ENCODE measurements around the gene CHD6. TPM values are rescaled to one million over a fixed set of nuclear protein-coding genes. Genes with fewer than 3 reads are reported as not detected.

The CHD6 gene
- total and polyA plus RNA-seq, 3 donors from 2014 or later, result 21.3 to 73.9 (median 71.5) TPM

GRCh38 chr20:41506192-41506915, 111.8 kb downstream of the CHD6 start:
- no peaks in the 10 kb centered on the region for H3K9me3 ChIP-seq
- no peak overlapping the region for H3K27ac ChIP-seq
- DNase-seq, result no peak
- WGBS, 2 donors, result 78 to 83% methylated on average over 4 of the region's 4 CpGs
- H3K4me1 ChIP-seq, result no peaks in the 10 kb centered on the region
- no peaks in the 10 kb centered on the region for H3K27me3 ChIP-seq
- no peak overlapping the region for H3K4me3 ChIP-seq
- no peaks in the 10 kb centered on the region for H3K36me3 ChIP-seq (ENCODE audit: low read depth, missing control alignments)
- intact Hi-C loops (cut with DNase I; ENCODE audit: low total_unique reads), result no loop called here
- TF ChIP-seq POLR2A (IDR thresholded peaks at IDR 0.05) (no peak), CTCF (IDR thresholded peaks at IDR 0.05) (no peak)

- no peak for TF ChIP-seq CTCF (IDR thresholded peaks at IDR 0.05)
- TF ChIP-seq POLR2A (IDR thresholded peaks at IDR 0.05), result no peak
- intact Hi-C loops (cut with DNase I; ENCODE audit: low total_unique reads), result no loop called here
- DNase-seq, result no peak
- no peaks in the 10 kb centered on the region for H3K36me3 ChIP-seq (ENCODE audit: low read depth, missing control alignments)
- H3K27ac ChIP-seq, result no peak overlapping the region
- H3K4me3 ChIP-seq, result no peak overlapping the region
- H3K9me3 ChIP-seq, result no peaks in the 10 kb centered on the region
- 95 to 96% methylated on average over 7 of the region's 7 CpGs for WGBS, 2 donors
- H3K4me1 ChIP-seq, result no peaks in the 10 kb centered on the region
- H3K27me3 ChIP-seq, result no peaks in the 10 kb centered on the region
Measured at GRCh38 chr20:41505184-41505583, 113.0 kb downstream of the CHD6 start.

- no peak for TF ChIP-seq POLR2A (IDR thresholded peaks at IDR 0.05)
- no peak overlapping the region for H3K27ac ChIP-seq
- H3K36me3 ChIP-seq (ENCODE audit: low read depth, missing control alignments), result no peaks in the 10 kb centered on the region
- no peaks in the 10 kb centered on the region for H3K27me3 ChIP-seq
- no peaks in the 10 kb centered on the region for H3K4me1 ChIP-seq
- WGBS, 2 donors, result 34 to 95% methylated on average over 1 of the region's 1 CpG
- no peak overlapping the region for H3K4me3 ChIP-seq
- no peaks in the 10 kb centered on the region for H3K9me3 ChIP-seq
- intact Hi-C loops (cut with DNase I; ENCODE audit: low total_unique reads), result no loop called here
- no peak for DNase-seq
Measured at GRCh38 chr20:41501376-41501775, 116.8 kb downstream of the CHD6 start.

- H3K36me3 ChIP-seq (ENCODE audit: low read depth, missing control alignments), result no peaks in the 10 kb centered on the region
- no peaks in the 10 kb centered on the region for H3K27me3 ChIP-seq
- no peaks in the 10 kb centered on the region for H3K4me1 ChIP-seq
- 83 to 86% methylated on average over 4 of the region's 4 CpGs for WGBS, 2 donors
- intact Hi-C loops (cut with DNase I; ENCODE audit: low total_unique reads), result no loop called here
- no peak overlapping the region for H3K4me3 ChIP-seq
- H3K9me3 ChIP-seq, result no peaks in the 10 kb centered on the region
- TF ChIP-seq POLR2A (IDR thresholded peaks at IDR 0.05) (no peak), CTCF (IDR thresholded peaks at IDR 0.05) (no peak)
- DNase-seq, result no peak
- H3K27ac ChIP-seq, result no peak overlapping the region
Measured at GRCh38 chr20:41499961-41500725, 118.0 kb downstream of the CHD6 start.

- no peaks in the 10 kb centered on the region for H3K27me3 ChIP-seq
- no peaks in the 10 kb centered on the region for H3K4me1 ChIP-seq
- DNase-seq, result no peak
- H3K27ac ChIP-seq, result no peak overlapping the region
- TF ChIP-seq POLR2A (IDR thresholded peaks at IDR 0.05), result no peak
- TF ChIP-seq CTCF (IDR thresholded peaks at IDR 0.05), result no peak
- H3K9me3 ChIP-seq, result no peaks in the 10 kb centered on the region
- no peak overlapping the region for H3K4me3 ChIP-seq
- intact Hi-C loops (cut with DNase I; ENCODE audit: low total_unique reads), result no loop called here
- no peaks in the 10 kb centered on the region for H3K36me3 ChIP-seq (ENCODE audit: low read depth, missing control alignments)
Measured at GRCh38 chr20:41499064-41499463, 119.1 kb downstream of the CHD6 start.

Measured in testis (tissue), 3 donors.